ENCODE measurements around the gene ART5. TPM values are rescaled to one million over a fixed set of nuclear protein-coding genes. Genes with fewer than 3 reads are reported as not detected.

The ART5 gene
- polyA plus RNA-seq, 3 donors: not detected

DNA sequence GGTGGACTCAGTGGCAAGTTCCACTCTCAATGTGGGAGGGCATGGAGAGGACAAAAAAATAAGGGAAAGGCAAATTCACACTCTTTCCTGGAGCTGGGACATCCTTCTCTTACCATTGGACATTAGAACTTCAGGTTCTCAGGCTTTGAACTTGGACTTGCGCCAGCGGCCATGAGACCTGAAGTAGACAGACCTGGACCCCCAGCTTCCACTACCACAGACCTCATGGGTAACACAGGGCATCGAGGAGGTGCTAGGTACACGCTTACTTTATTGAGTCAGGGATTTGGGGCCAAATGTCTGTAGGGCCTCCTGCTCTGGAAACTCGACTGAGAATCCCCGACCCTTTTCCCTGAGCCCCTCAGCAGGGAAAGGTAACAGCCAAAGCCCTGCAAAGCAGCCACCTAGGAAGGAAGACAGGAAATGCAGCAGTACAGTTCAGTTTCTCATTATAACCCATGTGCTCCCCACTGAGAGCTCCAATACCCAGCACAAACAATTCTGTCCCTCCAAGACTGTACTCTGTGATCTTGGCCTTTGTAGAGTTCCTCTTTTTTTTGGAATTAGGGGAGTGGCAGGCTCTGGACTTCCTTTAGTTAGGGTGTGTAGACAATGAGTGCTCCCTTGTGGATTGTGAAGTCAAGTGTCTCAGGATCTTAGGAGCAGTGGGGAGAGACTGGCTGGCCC is 23.7 kb upstream of the ART5 start:
- Mint-ChIP-seq H3K4me1 (peaks cover 6% of the 10 kb centered on the region), H3K27me3 (ENCODE audit: low read depth in 3 of 3) (peaks cover 0 to 3% (median 0%) of the 10 kb centered on the region in 3 donors), H3K4me3 (no peak overlapping the region), H3K27ac (peak overlapping the region in 4 of 7 donors; percentile 55 to 83 (median 65)), H3K9me3 (peaks cover 0 to 3% (median 0%) of the 10 kb centered on the region in 7 donors), H3K36me3 (peaks cover 56 to 61% of the 10 kb centered on the region in 2 donors)
- 92% methylated on average over 5 of the region's 6 CpGs for WGBS (ENCODE audit: insufficient coverage)
- Histone ChIP-seq H3K4me1 (ENCODE audit: control insufficient read depth in 1 of 2, insufficient read depth in 2 of 2, low read length in 2 of 2) (peaks cover 0 to 7% of the 10 kb centered on the region in 2 donors), H3K36me3 (replicated peaks in 1 of 2; ENCODE audit: control insufficient read depth in 1 of 2, insufficient read depth in 2 of 2, low read length in 2 of 2) (peaks cover 37 to 67% of the 10 kb centered on the region in 2 donors), H3K4me3 (replicated peaks in 1 of 3; ENCODE audit: low read depth in 2 of 3, low read length in 3 of 3) (no peak overlapping the region), H2AFZ (ENCODE audit: insufficient read depth, low read depth, low read length, poor library complexity, severe bottlenecking) (no peak overlapping the region), H4K20me1 (ENCODE audit: insufficient read depth, low read length) (no peaks in the 10 kb centered on the region), H3K9me3 (replicated peaks in 1 of 2; ENCODE audit: control insufficient read depth in 1 of 2, insufficient read depth in 1 of 2, low read length in 2 of 2) (no peaks in the 10 kb centered on the region), H3K27me3 (ENCODE audit: control insufficient read depth in 2 of 2, insufficient read depth in 2 of 2, low read length in 2 of 2) (no peaks in the 10 kb centered on the region), H3K79me2 (ENCODE audit: insufficient read depth, low read length) (no peaks in the 10 kb centered on the region), H3K9ac (ENCODE audit: insufficient read depth, low read length, poor library complexity, severe bottlenecking) (no peak overlapping the region), H3K4me2 (replicated peaks; ENCODE audit: extremely low read depth, low read length, poor library complexity, severe bottlenecking) (no peak overlapping the region), H3K27ac (ENCODE audit: low read depth in 1 of 2, low read length in 2 of 2) (no peak overlapping the region)
- TF ChIP-seq, protein P1, sequence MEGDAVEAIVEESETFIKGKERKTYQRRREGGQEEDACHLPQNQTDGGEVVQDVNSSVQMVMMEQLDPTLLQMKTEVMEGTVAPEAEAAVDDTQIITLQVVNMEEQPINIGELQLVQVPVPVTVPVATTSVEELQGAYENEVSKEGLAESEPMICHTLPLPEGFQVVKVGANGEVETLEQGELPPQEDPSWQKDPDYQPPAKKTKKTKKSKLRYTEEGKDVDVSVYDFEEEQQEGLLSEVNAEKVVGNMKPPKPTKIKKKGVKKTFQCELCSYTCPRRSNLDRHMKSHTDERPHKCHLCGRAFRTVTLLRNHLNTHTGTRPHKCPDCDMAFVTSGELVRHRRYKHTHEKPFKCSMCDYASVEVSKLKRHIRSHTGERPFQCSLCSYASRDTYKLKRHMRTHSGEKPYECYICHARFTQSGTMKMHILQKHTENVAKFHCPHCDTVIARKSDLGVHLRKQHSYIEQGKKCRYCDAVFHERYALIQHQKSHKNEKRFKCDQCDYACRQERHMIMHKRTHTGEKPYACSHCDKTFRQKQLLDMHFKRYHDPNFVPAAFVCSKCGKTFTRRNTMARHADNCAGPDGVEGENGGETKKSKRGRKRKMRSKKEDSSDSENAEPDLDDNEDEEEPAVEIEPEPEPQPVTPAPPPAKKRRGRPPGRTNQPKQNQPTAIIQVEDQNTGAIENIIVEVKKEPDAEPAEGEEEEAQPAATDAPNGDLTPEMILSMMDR (IDR thresholded peaks at IDR 0.05): no peak
- DNase-seq: no peak
- intact Hi-C loops (cut with micrococcal nuclease): no loop called here

DNA sequence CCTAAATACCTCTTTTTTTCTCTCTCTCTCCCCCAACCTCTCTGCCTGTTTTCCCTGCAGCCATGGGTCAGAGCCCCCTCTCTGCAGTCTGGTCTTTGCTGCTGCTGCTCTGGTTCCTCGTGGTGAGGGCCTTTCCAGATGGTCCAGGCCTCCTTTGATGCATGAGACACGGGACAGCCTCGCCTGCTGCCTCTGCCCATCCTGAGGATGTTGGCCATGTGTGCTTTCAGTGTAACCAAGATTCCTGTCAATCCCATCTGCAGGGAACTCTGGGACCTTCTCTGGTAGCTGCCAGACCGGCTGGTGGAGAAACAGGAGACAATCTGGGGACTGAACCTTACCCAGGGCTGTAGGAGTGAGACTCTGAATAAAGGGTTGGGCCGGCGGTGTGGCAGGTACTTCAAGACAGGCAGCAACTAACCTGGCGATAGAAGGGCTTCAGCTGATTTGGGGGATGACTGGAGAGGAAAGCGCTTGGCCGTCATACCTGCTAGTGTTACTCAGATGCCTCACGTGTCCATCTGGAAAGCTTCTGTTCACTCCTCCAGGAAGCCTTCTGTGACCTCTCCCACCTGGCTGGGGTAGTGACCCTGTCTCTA is 22.3 kb upstream of the ART5 start:
- Histone ChIP-seq H3K27me3 (ENCODE audit: control insufficient read depth in 2 of 2, insufficient read depth in 2 of 2, low read length in 2 of 2) (no peaks in the 10 kb centered on the region), H3K4me1 (ENCODE audit: control insufficient read depth in 1 of 2, insufficient read depth in 2 of 2, low read length in 2 of 2) (peaks cover 0 to 7% of the 10 kb centered on the region in 2 donors), H4K20me1 (ENCODE audit: insufficient read depth, low read length) (no peaks in the 10 kb centered on the region), H3K9ac (ENCODE audit: insufficient read depth, low read length, poor library complexity, severe bottlenecking) (no peak overlapping the region), H2AFZ (ENCODE audit: insufficient read depth, low read depth, low read length, poor library complexity, severe bottlenecking) (no peak overlapping the region), H3K9me3 (replicated peaks in 1 of 2; ENCODE audit: control insufficient read depth in 1 of 2, insufficient read depth in 1 of 2, low read length in 2 of 2) (no peaks in the 10 kb centered on the region), H3K27ac (ENCODE audit: low read depth in 1 of 2, low read length in 2 of 2) (no peak overlapping the region), H3K4me2 (replicated peaks; ENCODE audit: extremely low read depth, low read length, poor library complexity, severe bottlenecking) (no peak overlapping the region), H3K36me3 (replicated peaks in 1 of 2; ENCODE audit: control insufficient read depth in 1 of 2, insufficient read depth in 2 of 2, low read length in 2 of 2) (peaks cover 30 to 54% of the 10 kb centered on the region in 2 donors), H3K79me2 (ENCODE audit: insufficient read depth, low read length) (no peaks in the 10 kb centered on the region), H3K4me3 (replicated peaks in 1 of 3; ENCODE audit: low read depth in 2 of 3, low read length in 3 of 3) (no peak overlapping the region)
- peaks cover 43 to 50% of the 10 kb centered on the region in 2 donors for H3K36me3 Mint-ChIP-seq
- 96% methylated on average over 8 of the region's 10 CpGs for WGBS (ENCODE audit: insufficient coverage)
- DNase-seq: no peak
- H3K9me3 Mint-ChIP-seq: peaks cover 0 to 3% (median 0%) of the 10 kb centered on the region in 7 donors
- H3K27me3 Mint-ChIP-seq (ENCODE audit: low read depth in 3 of 3): peaks cover 0 to 3% (median under 1%) of the 10 kb centered on the region in 3 donors
- TF ChIP-seq, protein P1 (IDR thresholded peaks at IDR 0.05): no peak
- no peak overlapping the region for H3K4me3 Mint-ChIP-seq
- intact Hi-C loops (cut with micrococcal nuclease): no loop called here
- peak overlapping the region in 1 of 7 donors; percentile 20 for H3K27ac Mint-ChIP-seq
- peaks cover 6% of the 10 kb centered on the region for H3K4me1 Mint-ChIP-seq
